ENCODE measurements around the gene CDHR5.
A peak's percentile ranks its signal among the peaks of the same experiment; 100 is the strongest.
"Not testable (repeated sequence)": the region's sequence is repeated elsewhere in the genome, so short reads cannot be mapped to it uniquely, and the experiment has no call there.

CDHR5 gene

GRCh38 chr11:624705-625635, at the start of gene CDHR5:
CDHR5 (minus strand) TSS chr11:624955; CDS start chr11:624902, 53 bp downstream.
- DNase-seq (ENCODE audit: low spot score), result peak; percentile 89

- no peak for DNase-seq (ENCODE audit: low spot score)
These were observed 49.7 kb upstream of the CDHR5 start for GRCh38 chr11:674406-674805.

- DNase-seq (ENCODE audit: low spot score), result no peak
These were observed 49.1 kb upstream of the CDHR5 start for GRCh38 chr11:673866-674265.

GRCh38 chr11:665704-666281, 41.0 kb upstream of the CDHR5 start:
- DNase-seq (ENCODE audit: low spot score), result no peak

- DNase-seq (ENCODE audit: low spot score), result no peak
These were observed 40.4 kb upstream of the CDHR5 start for GRCh38 chr11:665062-665703.

- DNase-seq (ENCODE audit: low spot score), result peak; percentile 92
These were observed 38.0 kb upstream of the CDHR5 start for GRCh38 chr11:662689-663274.

- no peak for DNase-seq (ENCODE audit: low spot score)
These were observed 36.1 kb upstream of the CDHR5 start for GRCh38 chr11:660681-661444.

- DNase-seq (ENCODE audit: low spot score), result no peak
These were observed 35.5 kb upstream of the CDHR5 start for GRCh38 chr11:660281-660680.

- no peak for DNase-seq (ENCODE audit: low spot score)
These were observed 34.9 kb upstream of the CDHR5 start for GRCh38 chr11:659532-660085.

- peak; percentile 62 for DNase-seq (ENCODE audit: low spot score)
These were observed 33.0 kb upstream of the CDHR5 start for GRCh38 chr11:657691-658126.

GRCh38 chr11:656866-657265, 32.1 kb upstream of the CDHR5 start:
- no peak for DNase-seq (ENCODE audit: low spot score)

- no peak for DNase-seq (ENCODE audit: low spot score)
These were observed 31.7 kb upstream of the CDHR5 start for GRCh38 chr11:656426-656825.

- peak; percentile 70 for DNase-seq (ENCODE audit: low spot score)
These were observed 30.4 kb upstream of the CDHR5 start for GRCh38 chr11:655036-655726.

- not testable (repeated sequence) for DNase-seq (ENCODE audit: low spot score)
These were observed 29.7 kb upstream of the CDHR5 start for GRCh38 chr11:654444-654843.

- no peak for DNase-seq (ENCODE audit: low spot score)
These were observed 29.1 kb upstream of the CDHR5 start for GRCh38 chr11:653837-654236.

- DNase-seq (ENCODE audit: low spot score), result not testable (repeated sequence)
These were observed 28.4 kb upstream of the CDHR5 start for GRCh38 chr11:653136-653535.

GRCh38 chr11:650482-650881, 25.7 kb upstream of the CDHR5 start:
- DNase-seq (ENCODE audit: low spot score), result no peak

GRCh38 chr11:647672-648158, 23.0 kb upstream of the CDHR5 start:
- not testable (repeated sequence) for DNase-seq (ENCODE audit: low spot score)

GRCh38 chr11:646214-646613, 21.5 kb upstream of the CDHR5 start:
- no peak for DNase-seq (ENCODE audit: low spot score)

GRCh38 chr11:645536-645935, 20.8 kb upstream of the CDHR5 start:
- DNase-seq (ENCODE audit: low spot score), result no peak

Data from HuH-7 (cell line).